B cell (primary cell): ENCODE measurements around the gene AUTS2. TPM values are rescaled to one million over a fixed set of nuclear protein-coding genes. Genes with fewer than 3 reads are reported as not detected.

Experiments used
- ATAC-seq: fragments of 200-7000 bp; cut with Tn5 transposase; one replicate; pipeline ENCODE4 v1.10.0; 2021; ENCODE audit warnings: low read depth, mild to moderate bottlenecking, moderate number of reproducible peaks, moderate library complexity
- CTCF ChIA-PET: fragments of 350-600 bp; sonication (Branson Sonifier 250); formaldehyde crosslinking; loops from one replicate; lab custom pipeline; 2021; ENCODE audit warnings: antibody characterized with exemption, inconsistent platforms; lab: Charles Lee
- POLR2A ChIA-PET: fragments of 350-600 bp; sonication (Branson Sonifier 250); formaldehyde crosslinking; loops from one replicate; lab custom pipeline; 2021; ENCODE audit warnings: antibody characterized with exemption; lab: Charles Lee
- DNase-seq: peaks from one replicate; pipeline ENCODE4 v3.0.0; 2013
- H2AFZ ChIP-seq: 2 replicates; pipeline ENCODE4 v1.6.1; 2012; ENCODE audit warnings: mild to moderate bottlenecking, low read depth, low read length; ENCODE audit not compliant: insufficient read depth, poor library complexity, severe bottlenecking
- H3K27ac ChIP-seq, 2 donors: 1 replicate in 1 of 2; 2 replicates in 1 of 2; pipeline ENCODE4 v1.5.1; 2012 to 2013; ENCODE audit warnings: low read length in 2 of 2, mild to moderate bottlenecking in 2 of 2, moderate library complexity in 1 of 2
- H3K27me3 ChIP-seq, 4 experiments: fragments of 200-600 bp in 1 of 4; sonication (generic) in 1 of 4; replicated peaks in 1 of 4; 1 replicate in 2 of 4; 2 replicates in 2 of 4; pipeline versions ENCODE4 v1.6.1 to v1.7.0; 2013 to 2016; ENCODE audit warnings: low read length in 3 of 4, mild to moderate bottlenecking in 2 of 4, mixed read lengths in 1 of 4, moderate library complexity in 1 of 4; ENCODE audit not compliant: insufficient read depth in 4 of 4, control insufficient read depth in 3 of 4; ENCODE audit errors: control extremely low read depth in 1 of 4
- H3K36me3 ChIP-seq, 2 experiments: replicated peaks in 1 of 2; 1 replicate in 1 of 2; 2 replicates in 1 of 2; pipeline versions ENCODE4 v1.6.1 to v1.7.1; 2013; ENCODE audit warnings: low read length in 1 of 2; ENCODE audit not compliant: insufficient read depth in 2 of 2, control insufficient read depth in 1 of 2; ENCODE audit errors: control extremely low read depth in 1 of 2, extremely low read depth in 1 of 2
- H3K4me1 ChIP-seq, 2 donors: fragments of 200-600 bp in 1 of 2; sonication (generic) in 1 of 2; 1 replicate in 1 of 2; 2 replicates in 1 of 2; pipeline versions ENCODE4 v1.5.1 to v1.6.1; 2013 to 2017; ENCODE audit warnings: low read length in 2 of 2; ENCODE audit not compliant: control insufficient read depth in 2 of 2, insufficient read depth in 2 of 2
- H3K4me2 ChIP-seq: replicated peaks from 2 replicates; pipeline ENCODE3; 2012; ENCODE audit warnings: mild to moderate bottlenecking, low read depth, low read length; ENCODE audit not compliant: poor library complexity, severe bottlenecking
- H3K4me3 ChIP-seq, 5 experiments: fragments of 200-600 bp in 1 of 5; sonication (generic) in 1 of 5; 1 replicate in 3 of 5; 2 replicates in 2 of 5; pipeline versions ENCODE4 v1.5.1 to v1.7.0; 2011 to 2016; ENCODE audit warnings: low read length in 4 of 5, mild to moderate bottlenecking in 4 of 5, low read depth in 2 of 5, control low read depth in 1 of 5, moderate library complexity in 1 of 5; ENCODE audit not compliant: insufficient read depth in 1 of 5; ENCODE audit errors: control extremely low read depth in 1 of 5, extremely low read depth in 1 of 5
- H3K79me2 ChIP-seq: fragments of 200-600 bp; sonication (generic); one replicate; pipeline ENCODE4 v1.6.0; 2016; ENCODE audit warnings: low read length; ENCODE audit not compliant: control insufficient read depth, insufficient read depth
- H3K9ac ChIP-seq: fragments of 200-600 bp; sonication (generic); 2 replicates; pipeline ENCODE4 v1.6.1; 2017; ENCODE audit warnings: mild to moderate bottlenecking, low read length, moderate library complexity
- H3K9me3 ChIP-seq, 3 donors: one replicate each; pipeline versions ENCODE4 v1.6.1 to v1.7.1; 2013; ENCODE audit warnings: low read length in 2 of 3; ENCODE audit not compliant: control insufficient read depth in 2 of 3, insufficient read depth in 1 of 3; ENCODE audit errors: control extremely low read depth in 1 of 3
- H4K20me1 ChIP-seq: 2 replicates; pipeline ENCODE4 v1.6.0; 2012; ENCODE audit warnings: mild to moderate bottlenecking, low read length; ENCODE audit not compliant: insufficient read depth, control insufficient read depth, poor library complexity, severe bottlenecking
- H3K27ac Mint-ChIP-seq: one replicate; pipeline ENCODE4 v1.8.0; 2021; ENCODE audit warnings: mixed read lengths
- H3K27me3 Mint-ChIP-seq: one replicate; pipeline ENCODE4 v1.8.0; 2021; ENCODE audit warnings: mixed read lengths
- H3K4me1 Mint-ChIP-seq: one replicate; pipeline ENCODE4 v1.8.0; 2021; ENCODE audit warnings: mixed read lengths
- H3K4me3 Mint-ChIP-seq: one replicate; pipeline ENCODE4 v1.8.0; 2021; ENCODE audit warnings: mixed read lengths
- H3K9me3 Mint-ChIP-seq: one replicate; pipeline ENCODE4 v1.8.0; 2022; ENCODE audit warnings: mixed read lengths; ENCODE audit not compliant: insufficient read depth
- EZH2 ChIP-seq: IDR thresholded peaks from 2 replicates; pipeline ENCODE4 v1.6.1; 2012; ENCODE audit warnings: borderline replicate concordance, low read depth, mild to moderate bottlenecking, moderate library complexity, low read length; ENCODE audit not compliant: insufficient read depth, poor library complexity, severe bottlenecking
- WGBS: methylation state at CpG from one replicate; pipeline ENCODE4 v1.1.5; 2013; ENCODE audit warnings: missing lambda C conversion rate; ENCODE audit not compliant: insufficient coverage; 5-methylcytosine and 5-hydroxymethylcytosine counted together
- intact Hi-C: fragments of 100-400 bp; cut with micrococcal nuclease; formaldehyde crosslinking; loops from one replicate; pipeline ENCODE4 v1.10.0; 2022
- polyA plus RNA-seq: library from polyadenylated mRNA; depleted of rRNA; stranded (reverse); fragments of >200 nt; gene quantifications from 2 replicates; pipeline ENCODE4 v1.2.3, GENCODE V29; 2012
- total RNA-seq, 2 donors: library from RNA; stranded (reverse); fragments of 120-200 nt in 1 of 2; gene quantifications; 1 replicate in 1 of 2; 2 replicates in 1 of 2; pipeline versions ENCODE4 v1.2.3 to v1.2.4, GENCODE V29; 2013 to 2022
- TF ChIP-seq, protein P1 (sequence below): fragments of 200-600 bp; IDR thresholded peaks from one replicate; pipeline ENCODE4 v1.8.0; 2022; ENCODE audit warnings: antibody characterized with exemption, mild to moderate bottlenecking

Gene AUTS2
- total and polyA plus RNA-seq, 2 donors (not counting 1 experiment from before 2014, with no cell fraction given) = 22.3 to 35.0 TPM

DNA sequence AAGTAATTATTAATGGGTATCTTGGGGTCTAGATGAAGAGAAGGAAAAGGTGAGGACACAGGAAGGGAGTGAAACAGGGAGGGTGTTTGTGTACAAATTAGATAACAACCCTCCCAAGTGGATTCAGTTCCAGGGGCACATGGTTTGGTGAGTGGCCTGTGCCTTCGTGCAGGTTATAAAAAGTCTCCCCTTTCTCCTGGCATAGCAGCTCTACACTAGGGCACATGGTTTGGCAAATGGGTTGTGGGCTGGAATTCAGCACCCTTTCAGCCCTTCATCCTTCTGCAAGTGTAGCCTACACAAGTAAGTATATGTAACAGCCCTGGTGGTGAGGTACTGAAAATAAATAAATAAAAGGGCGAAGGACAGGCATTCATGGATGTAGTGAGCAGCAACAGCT is 359.4 kb downstream of the AUTS2 start:
- no peak for TF ChIP-seq EZH2
- TF ChIP-seq, protein P1, sequence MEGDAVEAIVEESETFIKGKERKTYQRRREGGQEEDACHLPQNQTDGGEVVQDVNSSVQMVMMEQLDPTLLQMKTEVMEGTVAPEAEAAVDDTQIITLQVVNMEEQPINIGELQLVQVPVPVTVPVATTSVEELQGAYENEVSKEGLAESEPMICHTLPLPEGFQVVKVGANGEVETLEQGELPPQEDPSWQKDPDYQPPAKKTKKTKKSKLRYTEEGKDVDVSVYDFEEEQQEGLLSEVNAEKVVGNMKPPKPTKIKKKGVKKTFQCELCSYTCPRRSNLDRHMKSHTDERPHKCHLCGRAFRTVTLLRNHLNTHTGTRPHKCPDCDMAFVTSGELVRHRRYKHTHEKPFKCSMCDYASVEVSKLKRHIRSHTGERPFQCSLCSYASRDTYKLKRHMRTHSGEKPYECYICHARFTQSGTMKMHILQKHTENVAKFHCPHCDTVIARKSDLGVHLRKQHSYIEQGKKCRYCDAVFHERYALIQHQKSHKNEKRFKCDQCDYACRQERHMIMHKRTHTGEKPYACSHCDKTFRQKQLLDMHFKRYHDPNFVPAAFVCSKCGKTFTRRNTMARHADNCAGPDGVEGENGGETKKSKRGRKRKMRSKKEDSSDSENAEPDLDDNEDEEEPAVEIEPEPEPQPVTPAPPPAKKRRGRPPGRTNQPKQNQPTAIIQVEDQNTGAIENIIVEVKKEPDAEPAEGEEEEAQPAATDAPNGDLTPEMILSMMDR = no peak
- H3K4me1 ChIP-seq = peaks cover 49 to 51% of the 10 kb centered on the region in 2 donors
- H3K27ac ChIP-seq = no peak overlapping the region
- no peaks in the 10 kb centered on the region for H3K27me3 ChIP-seq
- H3K4me3 ChIP-seq = no peak overlapping the region
- H3K27me3 Mint-ChIP-seq = no peaks in the 10 kb centered on the region
- H3K36me3 ChIP-seq = no peaks in the 10 kb centered on the region
- ChIA-PET POLR2A (no interaction called here), CTCF (interaction anchor here (0.7 to 0.9 kb wide), 2 partner anchors 26 to 76 kb away, joined by 3 read pairs; no protein-coding TSS in a partner anchor)
- no peaks in the 10 kb centered on the region for H3K9me3 ChIP-seq
- H3K4me3 Mint-ChIP-seq = no peak overlapping the region
- DNase-seq (no peak), ATAC-seq (no peak)
- H3K9me3 Mint-ChIP-seq = no peaks in the 10 kb centered on the region
- no peak overlapping the region for H3K4me2 ChIP-seq
- intact Hi-C loops = no loop called here
- H3K27ac Mint-ChIP-seq = no peak overlapping the region
- H3K4me1 Mint-ChIP-seq = peaks cover 67% of the 10 kb centered on the region
- H3K79me2 ChIP-seq = peaks cover 36% of the 10 kb centered on the region
- H2AFZ ChIP-seq = no peak overlapping the region
- H3K9ac ChIP-seq = no peak overlapping the region
- WGBS = no CpG with 5 or more reads among the region's 2 CpGs
- no peaks in the 10 kb centered on the region for H4K20me1 ChIP-seq

DNA sequence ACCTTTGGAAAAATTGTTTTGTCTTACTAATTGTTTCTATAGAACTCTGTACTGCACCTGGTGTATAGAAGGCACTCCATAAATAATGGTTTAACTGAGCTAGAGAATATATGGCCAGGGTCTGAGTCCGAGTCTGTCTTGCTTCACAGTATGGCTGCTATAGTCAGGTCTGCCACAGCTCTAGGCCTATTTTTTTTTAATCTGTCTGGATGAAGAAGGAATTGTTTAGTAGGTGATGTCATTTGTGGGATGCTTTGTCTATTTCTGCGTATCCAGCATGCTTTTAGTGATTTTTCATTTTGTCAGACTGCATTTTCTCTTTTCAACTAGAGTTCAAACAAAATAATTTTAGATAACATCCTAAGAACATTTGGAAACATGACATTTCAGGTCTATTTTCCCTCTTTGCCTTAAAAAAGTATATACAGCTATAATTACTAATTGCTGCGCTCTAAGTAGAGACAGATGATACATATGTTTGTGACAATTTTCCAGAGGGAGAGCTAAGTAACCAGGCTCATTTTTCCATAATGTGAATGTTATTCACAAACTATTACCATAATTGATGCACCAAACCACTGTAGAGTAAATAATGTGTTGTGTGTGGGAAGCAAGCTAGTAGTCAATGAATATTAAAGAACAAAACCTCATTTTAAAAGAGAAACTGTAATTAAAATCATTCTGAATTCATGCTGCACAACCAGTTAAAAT is 361.7 kb downstream of the AUTS2 start:
- TF ChIP-seq, protein P1 = no peak
- TF ChIP-seq EZH2 = no peak
- ATAC-seq = no peak
- Mint-ChIP-seq H3K9me3 (no peaks in the 10 kb centered on the region), H3K4me3 (no peak overlapping the region), H3K4me1 (peaks cover 65% of the 10 kb centered on the region), H3K27me3 (no peaks in the 10 kb centered on the region), H3K27ac (no peak overlapping the region)
- Histone ChIP-seq H3K4me1 (peaks cover 42 to 49% of the 10 kb centered on the region in 2 donors), H3K36me3 (no peaks in the 10 kb centered on the region), H3K9ac (no peak overlapping the region), H3K27me3 (no peaks in the 10 kb centered on the region), H3K79me2 (peaks cover 40% of the 10 kb centered on the region), H3K4me2 (no peak overlapping the region), H4K20me1 (no peaks in the 10 kb centered on the region), H3K27ac (no peak overlapping the region), H3K4me3 (no peak overlapping the region), H2AFZ (no peak overlapping the region), H3K9me3 (no peaks in the 10 kb centered on the region)
- WGBS = no CpG with 5 or more reads among the region's 3 CpGs
- POLR2A ChIA-PET = no interaction called here
- intact Hi-C loops = no loop called here
- CTCF ChIA-PET = interaction anchor here (0.9 kb wide), 1 partner anchor 136 kb away, joined by 3 read pairs; no protein-coding TSS in a partner anchor
- DNase-seq = no peak
